SW480 (cell line): Measurements from ENCODE around the gene FERD3L.

Experiments used
- DNase-seq: peaks from one replicate; pipeline ENCODE4 v3.0.0-alpha.2; 2016; ENCODE audit warnings: low spot score

Gene FERD3L

DNA sequence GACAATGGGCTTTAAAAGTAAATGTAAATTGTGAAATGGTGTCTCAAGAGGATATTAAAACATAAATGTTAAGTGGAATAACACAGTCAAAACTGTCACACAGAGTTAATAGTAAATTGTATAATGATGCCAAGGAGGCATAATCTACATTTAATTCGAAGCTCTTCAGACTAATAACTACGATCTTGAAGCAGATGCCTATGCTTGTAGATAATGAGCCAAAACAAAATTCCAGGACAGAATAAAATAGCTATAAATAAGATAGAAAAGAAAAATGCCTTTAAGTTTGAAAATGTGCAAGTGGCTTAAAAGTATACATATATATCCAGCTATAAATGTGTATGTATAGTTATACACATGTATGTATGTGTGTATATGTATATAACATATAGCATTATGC, 45.3 kb downstream of the FERD3L start:
- no peak for DNase-seq

DNA sequence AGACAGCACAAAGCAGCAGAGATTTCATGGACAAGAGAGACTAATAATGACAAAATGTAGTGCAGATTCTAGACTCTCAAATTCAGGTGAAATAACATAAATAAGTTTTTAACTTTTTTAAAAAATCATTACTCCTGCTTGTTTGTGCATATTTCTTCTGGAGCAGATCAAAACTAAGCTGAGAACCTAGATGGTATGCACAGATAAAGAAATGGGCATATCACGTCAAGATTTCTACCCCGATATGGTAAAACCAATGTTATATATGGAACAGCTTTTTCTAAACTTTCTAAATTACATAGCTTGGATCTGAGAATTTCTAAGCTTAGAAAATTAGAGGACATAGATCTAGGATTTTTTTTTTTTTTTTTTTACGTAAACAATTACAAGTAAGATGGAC, 46.0 kb downstream of the FERD3L start:
- DNase-seq = no peak

DNA sequence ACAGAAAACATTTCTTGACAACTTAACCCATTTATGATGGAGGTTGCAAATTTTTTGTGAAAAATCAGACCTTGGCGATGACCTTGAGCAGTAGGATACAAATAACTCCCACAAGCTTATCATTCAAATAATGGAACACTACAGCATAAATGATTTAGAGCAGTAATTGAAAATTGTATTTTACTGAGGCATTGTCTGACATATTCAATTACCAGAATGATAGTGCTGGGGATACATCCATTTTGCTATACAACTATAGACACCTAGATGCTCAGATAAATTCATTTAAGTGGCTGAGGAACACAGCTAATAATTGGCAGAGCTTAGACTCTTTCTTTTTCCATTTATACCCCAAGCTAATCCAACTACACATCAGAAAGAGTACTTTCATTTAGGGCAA, 46.7 kb downstream of the FERD3L start:
- DNase-seq = no peak

DNA sequence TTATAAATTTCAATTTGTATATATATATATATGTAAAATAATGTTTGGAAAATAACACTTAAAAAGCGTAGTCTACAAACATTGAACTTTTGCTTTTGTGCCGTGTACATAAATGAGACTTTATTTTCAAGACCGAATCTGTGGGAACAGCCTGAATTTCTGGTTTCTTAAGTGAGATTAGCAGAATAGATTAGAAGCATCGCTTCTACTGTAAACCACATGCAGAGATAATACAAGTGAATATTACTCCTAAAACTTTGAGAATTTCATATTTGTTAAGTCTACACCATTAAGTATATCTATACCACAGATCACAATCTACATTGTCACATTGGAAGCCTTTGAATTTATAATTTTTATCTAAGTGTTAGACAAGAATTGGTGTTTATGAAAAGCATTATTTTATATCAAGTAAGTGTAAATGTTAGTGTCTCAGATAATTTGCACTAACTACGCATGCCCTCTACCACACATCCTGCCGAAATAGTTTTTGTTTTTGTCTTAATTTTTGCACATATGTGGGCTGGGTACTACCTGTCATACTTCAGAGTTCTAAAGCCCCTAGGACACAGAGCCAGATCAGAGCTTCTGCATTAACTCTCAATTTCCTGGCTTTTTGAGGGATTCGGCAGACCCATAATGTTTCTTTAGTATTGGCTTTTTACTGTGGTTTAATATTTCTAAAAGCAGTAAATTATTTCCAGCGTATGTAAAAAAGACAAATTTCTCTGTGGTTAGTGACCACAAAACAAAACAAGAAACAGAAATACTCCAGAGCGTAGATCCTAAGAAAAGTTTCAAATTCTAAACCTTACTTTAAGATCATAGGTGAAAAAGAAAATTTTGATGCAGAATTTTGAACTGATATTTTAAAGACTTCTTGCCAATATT, 47.8 kb downstream of the FERD3L start:
- no peak for DNase-seq

DNA sequence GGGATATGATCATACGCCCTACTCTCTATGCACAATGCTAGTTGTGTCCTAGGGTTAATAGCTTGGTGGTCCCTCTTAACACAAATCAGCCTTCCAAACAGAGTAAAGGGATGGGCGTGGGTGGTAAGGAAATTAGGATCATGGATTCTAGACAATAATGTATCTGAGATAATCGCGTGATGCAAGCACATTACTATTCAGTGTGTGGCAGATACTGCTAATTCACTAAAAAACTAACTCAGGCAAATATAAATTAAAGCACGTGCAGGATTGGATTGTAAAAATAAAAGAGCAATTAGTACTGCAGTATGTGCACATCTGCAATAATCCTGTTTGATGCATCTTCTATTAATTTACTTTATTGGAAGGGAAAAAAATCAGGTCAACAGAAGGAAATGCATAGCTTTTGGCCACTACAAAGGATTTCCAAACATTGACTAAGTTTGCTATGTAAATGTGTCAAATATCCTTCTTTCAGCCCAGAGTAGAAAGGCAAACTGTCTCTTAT, 49.8 kb downstream of the FERD3L start:
- DNase-seq = no peak
